PC-9 (cell line): ENCODE data around the gene CC2D1A.

Source experiments
- EZH2 ChIP-seq: fragments of 200-600 bp; sonication (generic); IDR thresholded peaks from 2 replicates; pipeline ENCODE4 v1.8.0; 2017; ENCODE audit warnings: antibody characterized with exemption, low read depth
- TF ChIP-seq, protein P1 (sequence below): fragments of 200-600 bp; sonication (generic); conservative IDR thresholded peaks from 2 replicates; pipeline ENCODE4 v1.6.1; 2017; ENCODE audit warnings: mixed run types, antibody characterized with exemption, mild to moderate bottlenecking, moderate library complexity

DNA sequence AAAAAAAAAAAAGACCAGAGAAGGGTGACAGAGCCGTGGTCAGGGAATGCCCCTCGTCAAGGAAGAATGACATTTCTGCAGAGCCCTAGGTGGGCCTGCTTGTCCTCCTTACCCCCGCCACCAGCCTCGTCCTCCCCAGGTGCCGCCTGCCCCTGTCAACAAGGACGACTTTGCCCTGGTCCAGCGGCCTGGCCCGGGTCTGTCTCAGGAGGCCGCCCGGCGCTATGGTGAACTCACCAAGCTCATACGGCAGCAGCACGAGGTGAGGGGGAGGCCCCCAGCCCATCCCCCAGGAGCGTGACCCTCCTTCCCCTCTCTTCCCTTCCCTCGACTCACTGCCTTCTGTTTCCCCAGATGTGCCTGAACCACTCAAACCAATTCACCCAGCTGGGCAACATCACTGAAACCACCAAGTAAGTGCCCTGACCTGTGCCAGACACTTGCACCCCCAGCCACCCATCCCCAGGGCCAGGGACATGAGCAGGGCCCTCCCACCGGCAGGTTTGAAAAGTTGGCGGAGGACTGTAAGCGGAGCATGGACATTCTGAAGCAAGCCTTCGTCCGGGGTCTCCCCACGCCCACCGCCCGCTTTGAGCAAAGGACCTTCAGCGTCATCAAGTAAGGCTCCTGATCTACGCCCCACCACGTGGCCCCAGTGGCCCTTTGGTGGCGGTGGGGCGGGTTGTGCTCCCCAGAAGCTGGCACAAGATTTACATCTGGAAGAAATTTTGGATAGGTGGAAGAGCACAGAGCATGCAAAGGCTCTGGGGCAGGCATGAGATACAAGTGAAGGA, 17.4 kb downstream of the CC2D1A start:
- no peak for TF ChIP-seq EZH2
- TF ChIP-seq, protein P1, sequence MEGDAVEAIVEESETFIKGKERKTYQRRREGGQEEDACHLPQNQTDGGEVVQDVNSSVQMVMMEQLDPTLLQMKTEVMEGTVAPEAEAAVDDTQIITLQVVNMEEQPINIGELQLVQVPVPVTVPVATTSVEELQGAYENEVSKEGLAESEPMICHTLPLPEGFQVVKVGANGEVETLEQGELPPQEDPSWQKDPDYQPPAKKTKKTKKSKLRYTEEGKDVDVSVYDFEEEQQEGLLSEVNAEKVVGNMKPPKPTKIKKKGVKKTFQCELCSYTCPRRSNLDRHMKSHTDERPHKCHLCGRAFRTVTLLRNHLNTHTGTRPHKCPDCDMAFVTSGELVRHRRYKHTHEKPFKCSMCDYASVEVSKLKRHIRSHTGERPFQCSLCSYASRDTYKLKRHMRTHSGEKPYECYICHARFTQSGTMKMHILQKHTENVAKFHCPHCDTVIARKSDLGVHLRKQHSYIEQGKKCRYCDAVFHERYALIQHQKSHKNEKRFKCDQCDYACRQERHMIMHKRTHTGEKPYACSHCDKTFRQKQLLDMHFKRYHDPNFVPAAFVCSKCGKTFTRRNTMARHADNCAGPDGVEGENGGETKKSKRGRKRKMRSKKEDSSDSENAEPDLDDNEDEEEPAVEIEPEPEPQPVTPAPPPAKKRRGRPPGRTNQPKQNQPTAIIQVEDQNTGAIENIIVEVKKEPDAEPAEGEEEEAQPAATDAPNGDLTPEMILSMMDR: no peak
